GM12878 (cell line): ENCODE measurements around the gene ZYG11B. TPM values are rescaled to one million over a fixed set of nuclear protein-coding genes. Genes with fewer than 3 reads are reported as not detected.

ENCODE experiments used
- ATAC-seq: fragments of 200-7000 bp; cut with Tn5 transposase; 3 replicates; pipeline ENCODE4 v1.9.1; 2020; ENCODE audit warnings: mild to moderate bottlenecking, moderate library complexity
- BruUV-seq: library from RNA; stranded (reverse); fragments of 400-500 nt; replicated peaks from 2 replicates; lab custom pipeline; 2021; lab: Mats Ljungman, UMichigan
- CTCF ChIA-PET: fragments of 300-600 bp; sonication (Branson Sonifier 250); formaldehyde crosslinking; extraction: SDS; loops from one replicate; lab custom pipeline; 2021; ENCODE audit warnings: inconsistent platforms; lab: Yijun Ruan, JAX
- POLR2A ChIA-PET: fragments of 350-600 bp; formaldehyde crosslinking; extraction: SDS; loops from one replicate; lab custom pipeline; 2021; ENCODE audit warnings: inconsistent platforms; lab: Charles Lee
- RAD21 ChIA-PET: fragments of 300-600 bp; sonication (Branson Sonifier 250); formaldehyde crosslinking; loops from one replicate; lab custom pipeline; 2023; ENCODE audit warnings: antibody characterized with exemption; ENCODE audit not compliant: unreplicated experiment; lab: Charles Lee
- SMC1A ChIA-PET: fragments of 300-600 bp; sonication (Branson Sonifier 250); formaldehyde crosslinking; loops from one replicate; lab custom pipeline; 2023; ENCODE audit not compliant: unreplicated experiment, uncharacterized antibody; lab: Charles Lee
- DNase-seq: peaks from one replicate; pipeline ENCODE4 v3.0.0-alpha.2; 2011; ENCODE audit warnings: low read depth, low spot score
- FAIRE-seq: peaks from 3 replicates; lab custom pipeline; 2011; peaks lifted over from hg19 to GRCh38; lab: Jason Lieb, UNC
- H2AFZ ChIP-seq: 2 replicates; pipeline ENCODE4 v1.6.0; 2011; ENCODE audit warnings: low read depth, low read length, control low read depth; ENCODE audit not compliant: control insufficient read depth
- H3K27ac ChIP-seq: 2 replicates; pipeline ENCODE4 v1.5.1; 2011; ENCODE audit warnings: control low read depth; ENCODE audit not compliant: control insufficient read depth, insufficient read depth
- H3K27me3 ChIP-seq, 2 experiments: replicated peaks in 1 of 2; 2 replicates each; pipeline versions ENCODE4 v1.6.0 to v1.6.1; 2011; ENCODE audit warnings: low read length in 1 of 2; ENCODE audit not compliant: control insufficient read depth in 2 of 2, insufficient read depth in 2 of 2
- H3K36me3 ChIP-seq, 2 experiments: 2 replicates each; pipeline ENCODE4 v1.5.1; 2011; ENCODE audit warnings: low read length in 1 of 2; ENCODE audit not compliant: control insufficient read depth in 2 of 2, insufficient read depth in 2 of 2
- H3K4me1 ChIP-seq: 2 replicates; pipeline ENCODE4 v1.6.1; 2011; ENCODE audit warnings: mild to moderate bottlenecking, low read length, moderate library complexity, mixed read lengths; ENCODE audit not compliant: control insufficient read depth, insufficient read depth
- H3K4me2 ChIP-seq: 2 replicates; pipeline ENCODE4 v1.6.0; 2011; ENCODE audit warnings: control low read depth; ENCODE audit not compliant: control insufficient read depth, insufficient read depth
- H3K4me3 ChIP-seq: fragments of 200-600 bp; sonication (generic); 2 replicates; pipeline ENCODE4 v1.5.1; 2016
- H3K79me2 ChIP-seq: 2 replicates; pipeline ENCODE4 v1.6.0; 2011; ENCODE audit warnings: low read length; ENCODE audit not compliant: control insufficient read depth, insufficient read depth
- H3K9ac ChIP-seq: 2 replicates; pipeline ENCODE4 v1.8.0; 2011; ENCODE audit warnings: low read length, control low read depth, mixed read lengths; ENCODE audit not compliant: control insufficient read depth, insufficient read depth
- H3K9me3 ChIP-seq: replicated peaks from 3 replicates; pipeline ENCODE4 v1.5.1; 2011; ENCODE audit warnings: mild to moderate bottlenecking, low read length; ENCODE audit not compliant: control insufficient read depth, insufficient read depth
- H4K20me1 ChIP-seq: 2 replicates; pipeline ENCODE4 v1.6.0; 2011; ENCODE audit not compliant: control insufficient read depth, insufficient read depth
- ATF7 ChIP-seq: fragments of 450-650 bp; IDR thresholded peaks from 2 replicates; pipeline ENCODE4 v1.6.1; 2016; ENCODE audit warnings: low read depth, mild to moderate bottlenecking
- CHD1 ChIP-seq: IDR thresholded peaks from 2 replicates; pipeline ENCODE4 v1.6.1; 2012; ENCODE audit warnings: low read depth, low read length, improper control_type of control experiment
- IKZF2 ChIP-seq, 2 experiments: fragments of 450-650 bp; IDR thresholded peaks; 2 replicates each; pipeline ENCODE4 v1.6.1; 2017; ENCODE audit warnings: mild to moderate bottlenecking in 2 of 2, moderate library complexity in 2 of 2
- IRF4 ChIP-seq: IDR thresholded peaks from 2 replicates; pipeline ENCODE4 v1.6.1; 2011; ENCODE audit warnings: low read depth, low read length
- PAX5 ChIP-seq: IDR thresholded peaks from 2 replicates; pipeline ENCODE4 v1.6.1; 2011; ENCODE audit warnings: low read depth, low read length, borderline replicate concordance
- PML ChIP-seq: IDR thresholded peaks from 2 replicates; pipeline ENCODE4 v1.6.1; 2012; ENCODE audit warnings: low read length, inconsistent platforms
- TCF3 ChIP-seq: IDR thresholded peaks from 2 replicates; pipeline ENCODE4 v1.6.1; 2012; ENCODE audit warnings: low read depth, mild to moderate bottlenecking, low read length, borderline replicate concordance; ENCODE audit not compliant: insufficient read depth
- WRNIP1 ChIP-seq: IDR thresholded peaks from 2 replicates; pipeline ENCODE4 v1.6.1; 2011; ENCODE audit warnings: low read depth, low read length, improper control_type of control experiment, borderline replicate concordance
- ZNF274 ChIP-seq: IDR thresholded peaks from one replicate; pipeline ENCODE4 v1.8.0; 2011; ENCODE audit not compliant: insufficient read length, insufficient read depth
- WGBS: methylation state at CpG from one replicate; pipeline ENCODE4 v1.1.6; 2016; ENCODE audit warnings: low lambda C conversion rate; ENCODE audit not compliant: insufficient replicate concordance, insufficient coverage; ENCODE audit errors: missing lambda C conversion rate; 5-methylcytosine and 5-hydroxymethylcytosine counted together
- in situ Hi-C: fragments of 300-500 bp; cut with MboI; formaldehyde crosslinking; loops from 9 replicates; pipeline ENCODE4 v1.14.3; 2018; ENCODE audit warnings: mixed read lengths
- intact Hi-C: fragments of 100-400 bp; cut with micrococcal nuclease; formaldehyde crosslinking; loops from one replicate; pipeline ENCODE4 v1.14.2; 2022; ENCODE audit not compliant: unreplicated experiment
- polyA plus RNA-seq, 11 experiments: library from polyadenylated mRNA; depleted of rRNA in 4 of 11; unstranded in 6 of 11; stranded (reverse) in 5 of 11; fragments of >200 nt; fragmentation: Nextera tagmentation in 4 of 11; fragmentation: Illumina TruSeq in 1 of 11; extraction: Ambion mirVana in 4 of 11; extraction: Trizol in 1 of 11; gene quantifications; 1 replicate in 1 of 11; 2 replicates in 10 of 11; pipeline versions ENCODE4 v1.2.1 to v1.2.3, GENCODE V29; 2011 to 2016; ENCODE audit warnings: inconsistent platforms in 2 of 11, missing spikeins in 2 of 11, low read depth in 1 of 11
- total RNA-seq, 4 experiments: library from RNA; depleted of rRNA in 3 of 4; stranded (reverse); fragments of >200 nt in 3 of 4; fragmentation: Illumina TruSeq in 1 of 4; extraction: Trizol in 1 of 4; gene quantifications; 2 replicates each; pipeline versions ENCODE4 v1.2.1 to v1.2.3, GENCODE V29; 2013 to 2021
- TF ChIP-seq, protein P1 (sequence below): IDR thresholded peaks from 2 replicates; pipeline ENCODE4 v1.6.1; 2011; ENCODE audit warnings: mild to moderate bottlenecking, low read depth, low read length, moderate library complexity; ENCODE audit not compliant: insufficient replicate concordance
- TF ChIP-seq, protein P2 (sequence below): IDR thresholded peaks from 2 replicates; pipeline ENCODE4 v1.6.1; 2011; ENCODE audit warnings: low read depth, low read length, improper control_type of control experiment, borderline replicate concordance
- TF ChIP-seq, protein P3 (sequence below): IDR thresholded peaks from 2 replicates; pipeline ENCODE4 v1.6.1; 2012; ENCODE audit warnings: improper control_type of control experiment, low read depth, low read length; ENCODE audit not compliant: insufficient replicate concordance
- TF ChIP-seq, protein P4 (sequence below): IDR thresholded peaks from 2 replicates; pipeline ENCODE4 v1.6.1; 2012; ENCODE audit warnings: low read depth, low read length, improper control_type of control experiment

ZYG11B gene
- total and polyA plus RNA-seq, 10 of the 15 experiments (the other 5 are each of a cell fraction or from before 2014, with no cell fraction given): 1.8 to 8.5 (median 5.3) TPM

DNA sequence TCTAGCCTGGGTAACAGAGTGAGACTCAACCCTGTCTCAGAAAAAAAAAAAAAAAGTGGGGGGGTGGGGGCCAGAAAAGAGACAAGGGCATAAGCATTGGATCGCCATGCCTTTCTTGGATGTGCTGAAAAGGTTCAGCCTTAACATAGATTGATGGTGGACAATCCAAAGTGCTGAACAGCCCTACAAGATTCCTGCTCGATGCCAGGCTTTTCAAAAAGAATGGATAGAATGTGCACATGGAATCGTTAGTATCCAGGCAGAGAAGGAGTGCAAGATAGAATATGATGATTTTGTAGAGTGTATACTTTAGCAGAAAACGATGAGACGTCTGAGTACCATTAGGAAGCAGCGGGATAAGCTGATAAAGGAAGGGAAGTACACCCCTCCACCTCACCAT lies 17.2 kb upstream of the ZYG11B start:
- Histone ChIP-seq H3K27me3 (no peaks in the 10 kb centered on the region), H3K9ac (no peak overlapping the region), H2AFZ (no peak overlapping the region), H3K4me2 (no peak overlapping the region), H3K4me3 (no peak overlapping the region), H3K79me2 (no peaks in the 10 kb centered on the region), H3K9me3 (no peaks in the 10 kb centered on the region), H3K27ac (no peak overlapping the region), H3K4me1 (no peaks in the 10 kb centered on the region), H4K20me1 (no peaks in the 10 kb centered on the region), H3K36me3 (no peaks in the 10 kb centered on the region)
- FAIRE-seq: no peak
- SMC1A ChIA-PET: no interaction called here
- ATAC-seq: no peak
- no peak for DNase-seq
- in situ Hi-C loops: no loop called here
- intact Hi-C loops: no loop called here
- CTCF ChIA-PET: interaction anchor here (0.6 kb wide), 1 partner anchor 786 kb away, joined by 3 read pairs; no protein-coding TSS in a partner anchor
- RAD21 ChIA-PET: no interaction called here
- 33% methylated on average over 6 of the region's 6 CpGs for WGBS
- POLR2A ChIA-PET: no interaction called here
- no TSS peak for BruUV-seq
- TF ChIP-seq CHD1: no peak
- TF ChIP-seq, protein P1, sequence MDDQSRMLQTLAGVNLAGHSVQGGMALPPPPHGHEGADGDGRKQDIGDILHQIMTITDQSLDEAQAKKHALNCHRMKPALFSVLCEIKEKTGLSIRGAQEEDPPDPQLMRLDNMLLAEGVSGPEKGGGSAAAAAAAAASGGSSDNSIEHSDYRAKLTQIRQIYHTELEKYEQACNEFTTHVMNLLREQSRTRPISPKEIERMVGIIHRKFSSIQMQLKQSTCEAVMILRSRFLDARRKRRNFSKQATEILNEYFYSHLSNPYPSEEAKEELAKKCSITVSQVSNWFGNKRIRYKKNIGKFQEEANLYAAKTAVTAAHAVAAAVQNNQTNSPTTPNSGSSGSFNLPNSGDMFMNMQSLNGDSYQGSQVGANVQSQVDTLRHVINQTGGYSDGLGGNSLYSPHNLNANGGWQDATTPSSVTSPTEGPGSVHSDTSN: no peak
- TF ChIP-seq PML: no peak
- no peak for TF ChIP-seq WRNIP1
- TF ChIP-seq, protein P2, sequence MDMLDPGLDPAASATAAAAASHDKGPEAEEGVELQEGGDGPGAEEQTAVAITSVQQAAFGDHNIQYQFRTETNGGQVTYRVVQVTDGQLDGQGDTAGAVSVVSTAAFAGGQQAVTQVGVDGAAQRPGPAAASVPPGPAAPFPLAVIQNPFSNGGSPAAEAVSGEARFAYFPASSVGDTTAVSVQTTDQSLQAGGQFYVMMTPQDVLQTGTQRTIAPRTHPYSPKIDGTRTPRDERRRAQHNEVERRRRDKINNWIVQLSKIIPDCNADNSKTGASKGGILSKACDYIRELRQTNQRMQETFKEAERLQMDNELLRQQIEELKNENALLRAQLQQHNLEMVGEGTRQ: no peak
- TF ChIP-seq TCF3: no peak
- TF ChIP-seq IKZF2 (IDR thresholded peaks at IDR 0.05): no peak
- no peak for TF ChIP-seq PAX5
- no peak for TF ChIP-seq ATF7
- no peak for TF ChIP-seq IRF4
- TF ChIP-seq, protein P3, sequence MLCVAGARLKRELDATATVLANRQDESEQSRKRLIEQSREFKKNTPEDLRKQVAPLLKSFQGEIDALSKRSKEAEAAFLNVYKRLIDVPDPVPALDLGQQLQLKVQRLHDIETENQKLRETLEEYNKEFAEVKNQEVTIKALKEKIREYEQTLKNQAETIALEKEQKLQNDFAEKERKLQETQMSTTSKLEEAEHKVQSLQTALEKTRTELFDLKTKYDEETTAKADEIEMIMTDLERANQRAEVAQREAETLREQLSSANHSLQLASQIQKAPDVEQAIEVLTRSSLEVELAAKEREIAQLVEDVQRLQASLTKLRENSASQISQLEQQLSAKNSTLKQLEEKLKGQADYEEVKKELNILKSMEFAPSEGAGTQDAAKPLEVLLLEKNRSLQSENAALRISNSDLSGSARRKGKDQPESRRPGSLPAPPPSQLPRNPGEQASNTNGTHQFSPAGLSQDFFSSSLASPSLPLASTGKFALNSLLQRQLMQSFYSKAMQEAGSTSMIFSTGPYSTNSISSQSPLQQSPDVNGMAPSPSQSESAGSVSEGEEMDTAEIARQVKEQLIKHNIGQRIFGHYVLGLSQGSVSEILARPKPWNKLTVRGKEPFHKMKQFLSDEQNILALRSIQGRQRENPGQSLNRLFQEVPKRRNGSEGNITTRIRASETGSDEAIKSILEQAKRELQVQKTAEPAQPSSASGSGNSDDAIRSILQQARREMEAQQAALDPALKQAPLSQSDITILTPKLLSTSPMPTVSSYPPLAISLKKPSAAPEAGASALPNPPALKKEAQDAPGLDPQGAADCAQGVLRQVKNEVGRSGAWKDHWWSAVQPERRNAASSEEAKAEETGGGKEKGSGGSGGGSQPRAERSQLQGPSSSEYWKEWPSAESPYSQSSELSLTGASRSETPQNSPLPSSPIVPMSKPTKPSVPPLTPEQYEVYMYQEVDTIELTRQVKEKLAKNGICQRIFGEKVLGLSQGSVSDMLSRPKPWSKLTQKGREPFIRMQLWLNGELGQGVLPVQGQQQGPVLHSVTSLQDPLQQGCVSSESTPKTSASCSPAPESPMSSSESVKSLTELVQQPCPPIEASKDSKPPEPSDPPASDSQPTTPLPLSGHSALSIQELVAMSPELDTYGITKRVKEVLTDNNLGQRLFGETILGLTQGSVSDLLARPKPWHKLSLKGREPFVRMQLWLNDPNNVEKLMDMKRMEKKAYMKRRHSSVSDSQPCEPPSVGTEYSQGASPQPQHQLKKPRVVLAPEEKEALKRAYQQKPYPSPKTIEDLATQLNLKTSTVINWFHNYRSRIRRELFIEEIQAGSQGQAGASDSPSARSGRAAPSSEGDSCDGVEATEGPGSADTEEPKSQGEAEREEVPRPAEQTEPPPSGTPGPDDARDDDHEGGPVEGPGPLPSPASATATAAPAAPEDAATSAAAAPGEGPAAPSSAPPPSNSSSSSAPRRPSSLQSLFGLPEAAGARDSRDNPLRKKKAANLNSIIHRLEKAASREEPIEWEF: no peak
- TF ChIP-seq, protein P4, sequence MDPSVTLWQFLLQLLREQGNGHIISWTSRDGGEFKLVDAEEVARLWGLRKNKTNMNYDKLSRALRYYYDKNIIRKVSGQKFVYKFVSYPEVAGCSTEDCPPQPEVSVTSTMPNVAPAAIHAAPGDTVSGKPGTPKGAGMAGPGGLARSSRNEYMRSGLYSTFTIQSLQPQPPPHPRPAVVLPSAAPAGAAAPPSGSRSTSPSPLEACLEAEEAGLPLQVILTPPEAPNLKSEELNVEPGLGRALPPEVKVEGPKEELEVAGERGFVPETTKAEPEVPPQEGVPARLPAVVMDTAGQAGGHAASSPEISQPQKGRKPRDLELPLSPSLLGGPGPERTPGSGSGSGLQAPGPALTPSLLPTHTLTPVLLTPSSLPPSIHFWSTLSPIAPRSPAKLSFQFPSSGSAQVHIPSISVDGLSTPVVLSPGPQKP: no peak
- no peak for TF ChIP-seq ZNF274
